ENCODE data around the gene ABCA6.

ABCA6 gene

DNA sequence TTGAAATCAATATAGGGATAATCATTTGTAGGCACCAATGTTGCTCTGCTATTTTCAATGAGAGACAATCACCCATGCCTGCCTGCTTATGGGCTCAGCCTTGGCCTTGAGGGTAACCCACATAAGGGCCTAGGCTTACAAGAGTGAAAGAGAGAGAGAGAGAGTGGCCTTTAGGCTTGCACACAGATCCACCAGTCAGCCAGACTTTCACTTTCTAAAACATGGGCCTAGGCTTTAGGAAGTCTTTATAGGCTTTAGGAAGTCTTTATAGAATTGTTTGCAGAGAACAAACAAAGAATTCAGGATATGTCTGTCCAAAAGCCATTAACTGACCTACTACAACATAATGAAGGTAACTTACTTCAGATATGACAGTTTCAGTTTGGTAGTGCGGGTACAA lies 84.4 kb downstream of the ABCA6 start:
- H3K27me3 Mint-ChIP-seq = no peaks in the 10 kb centered on the region
- H3K4me3 Mint-ChIP-seq = no peak overlapping the region
- no peaks in the 10 kb centered on the region for H3K4me1 Mint-ChIP-seq (ENCODE audit: low read depth)
- H3K9me3 Mint-ChIP-seq = peaks cover 15% of the 10 kb centered on the region
- DNase-seq = no peak
- H3K27ac Mint-ChIP-seq = no peak overlapping the region
- no peaks in the 10 kb centered on the region for H3K36me3 Mint-ChIP-seq (ENCODE audit: low read depth)

DNA sequence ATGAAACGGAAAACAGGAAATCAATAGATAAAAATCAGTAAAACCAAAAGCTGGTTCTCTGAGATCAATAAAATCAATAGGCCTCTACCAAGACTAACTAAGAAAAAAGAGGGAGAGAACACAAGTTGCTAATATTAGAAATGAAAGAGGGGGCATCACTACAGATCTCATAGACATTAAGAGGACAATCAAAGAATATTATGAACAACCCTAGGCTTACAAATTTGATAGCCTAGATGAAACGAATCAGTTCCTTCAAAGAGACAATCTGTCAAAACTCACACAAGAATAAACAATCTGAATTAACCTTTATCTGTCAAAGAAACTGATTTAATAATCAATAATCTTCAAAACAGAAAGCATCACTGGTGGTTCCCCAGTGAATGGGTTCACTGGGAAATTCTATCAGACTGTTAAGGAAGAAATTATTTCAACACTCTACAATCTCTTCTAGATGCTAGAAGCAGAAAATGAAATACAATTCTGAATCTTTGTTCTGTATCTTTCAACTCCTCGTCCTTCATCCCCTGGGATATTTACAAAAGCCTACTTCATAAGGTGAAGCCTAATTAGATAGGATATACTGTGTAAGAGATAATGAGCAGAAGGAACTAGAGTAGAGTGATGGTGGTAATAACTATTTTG lies 85.4 kb downstream of the ABCA6 start:
- Mint-ChIP-seq H3K36me3 (ENCODE audit: low read depth) (no peaks in the 10 kb centered on the region), H3K27ac (no peak overlapping the region), H3K9me3 (peaks cover 15% of the 10 kb centered on the region), H3K4me3 (no peak overlapping the region), H3K27me3 (no peaks in the 10 kb centered on the region), H3K4me1 (ENCODE audit: low read depth) (no peaks in the 10 kb centered on the region)
- DNase-seq = no peak

DNA sequence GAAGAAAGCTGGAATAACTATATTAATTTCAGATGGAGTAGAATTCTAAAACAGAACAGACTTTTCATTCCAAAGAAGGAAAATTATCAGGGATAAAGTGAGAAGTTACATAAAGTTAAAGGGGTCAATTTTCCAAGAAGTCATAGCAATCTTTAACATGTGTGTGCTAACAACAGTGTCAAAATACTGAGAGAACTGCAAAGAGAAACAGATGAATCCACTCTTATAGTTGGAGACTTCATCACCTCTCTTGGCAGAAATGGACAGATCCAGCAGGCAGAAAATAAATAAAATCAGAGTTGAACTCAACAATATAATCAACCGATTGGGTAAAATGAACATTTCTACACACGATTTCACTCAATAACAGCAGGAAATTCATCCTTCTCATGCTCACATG lies 86.4 kb downstream of the ABCA6 start:
- no peak for DNase-seq
- Mint-ChIP-seq H3K36me3 (ENCODE audit: low read depth) (no peaks in the 10 kb centered on the region), H3K4me3 (no peak overlapping the region), H3K9me3 (peaks cover 15% of the 10 kb centered on the region), H3K27me3 (no peaks in the 10 kb centered on the region), H3K4me1 (ENCODE audit: low read depth) (no peaks in the 10 kb centered on the region), H3K27ac (no peak overlapping the region)

DNA sequence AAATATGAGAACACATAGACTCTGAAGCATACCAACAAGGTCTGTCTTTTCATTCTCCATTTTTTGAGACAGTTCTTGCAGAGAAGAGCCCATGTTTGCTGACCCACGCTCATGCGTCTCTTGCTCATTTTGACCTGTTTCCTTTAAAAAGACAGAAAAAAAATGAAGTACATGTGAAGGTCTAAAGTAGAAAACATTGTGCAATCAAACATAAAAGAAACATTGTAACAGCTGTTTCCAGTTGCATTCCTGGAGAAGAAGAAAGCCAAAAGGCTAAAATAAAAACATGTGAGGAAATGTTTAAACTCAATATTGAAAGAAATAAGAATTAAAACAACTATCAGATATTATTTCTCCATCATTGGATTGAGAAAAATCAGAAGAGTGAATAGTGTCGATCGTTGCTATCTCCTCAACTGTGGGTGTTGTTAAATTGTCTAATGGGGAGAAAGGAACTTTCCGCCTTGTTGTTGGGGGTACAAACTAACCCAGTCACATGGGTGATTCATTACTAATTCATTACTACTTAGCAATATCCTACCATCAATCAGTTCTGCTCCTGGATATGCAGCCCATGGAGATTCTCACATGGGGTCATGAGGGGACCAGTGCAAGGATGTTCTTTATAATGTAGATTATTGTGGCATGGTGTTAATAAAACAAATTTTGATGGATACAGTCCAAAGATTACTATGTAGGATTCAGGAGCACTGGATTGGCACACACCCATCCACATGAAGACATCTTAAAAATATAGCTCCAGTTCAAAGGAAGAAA lies 90.5 kb downstream of the ABCA6 start:
- H3K27ac Mint-ChIP-seq = no peak overlapping the region
- no peaks in the 10 kb centered on the region for H3K36me3 Mint-ChIP-seq (ENCODE audit: low read depth)
- peaks cover 11% of the 10 kb centered on the region for H3K9me3 Mint-ChIP-seq
- peaks cover 22% of the 10 kb centered on the region for H3K4me1 Mint-ChIP-seq (ENCODE audit: low read depth)
- H3K4me3 Mint-ChIP-seq = no peak overlapping the region
- no peak for DNase-seq
- no peaks in the 10 kb centered on the region for H3K27me3 Mint-ChIP-seq

DNA sequence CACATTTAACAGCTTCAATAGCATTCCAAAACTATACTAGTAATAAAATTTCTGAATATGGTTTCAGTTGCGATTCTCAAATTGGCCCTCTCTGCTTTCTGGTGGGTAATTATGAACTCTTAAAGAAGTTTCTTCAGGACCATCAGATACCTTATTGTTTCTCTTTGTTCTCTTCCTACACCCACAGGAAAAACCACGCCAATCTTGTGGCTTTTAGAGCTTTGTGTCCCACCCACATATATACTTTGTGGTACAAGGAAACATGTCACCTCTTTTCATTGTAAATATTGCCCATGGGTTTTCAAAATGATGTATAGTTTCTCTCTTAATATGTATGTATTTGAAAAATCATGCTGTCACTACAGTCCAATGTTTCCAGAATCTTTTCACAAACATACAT lies 93.1 kb downstream of the ABCA6 start:
- no peaks in the 10 kb centered on the region for H3K36me3 Mint-ChIP-seq (ENCODE audit: low read depth)
- no peak for DNase-seq
- peaks cover 3% of the 10 kb centered on the region for H3K9me3 Mint-ChIP-seq
- H3K27me3 Mint-ChIP-seq = no peaks in the 10 kb centered on the region
- H3K4me3 Mint-ChIP-seq = no peak overlapping the region
- peaks cover 22% of the 10 kb centered on the region for H3K4me1 Mint-ChIP-seq (ENCODE audit: low read depth)
- no peak overlapping the region for H3K27ac Mint-ChIP-seq

DNA sequence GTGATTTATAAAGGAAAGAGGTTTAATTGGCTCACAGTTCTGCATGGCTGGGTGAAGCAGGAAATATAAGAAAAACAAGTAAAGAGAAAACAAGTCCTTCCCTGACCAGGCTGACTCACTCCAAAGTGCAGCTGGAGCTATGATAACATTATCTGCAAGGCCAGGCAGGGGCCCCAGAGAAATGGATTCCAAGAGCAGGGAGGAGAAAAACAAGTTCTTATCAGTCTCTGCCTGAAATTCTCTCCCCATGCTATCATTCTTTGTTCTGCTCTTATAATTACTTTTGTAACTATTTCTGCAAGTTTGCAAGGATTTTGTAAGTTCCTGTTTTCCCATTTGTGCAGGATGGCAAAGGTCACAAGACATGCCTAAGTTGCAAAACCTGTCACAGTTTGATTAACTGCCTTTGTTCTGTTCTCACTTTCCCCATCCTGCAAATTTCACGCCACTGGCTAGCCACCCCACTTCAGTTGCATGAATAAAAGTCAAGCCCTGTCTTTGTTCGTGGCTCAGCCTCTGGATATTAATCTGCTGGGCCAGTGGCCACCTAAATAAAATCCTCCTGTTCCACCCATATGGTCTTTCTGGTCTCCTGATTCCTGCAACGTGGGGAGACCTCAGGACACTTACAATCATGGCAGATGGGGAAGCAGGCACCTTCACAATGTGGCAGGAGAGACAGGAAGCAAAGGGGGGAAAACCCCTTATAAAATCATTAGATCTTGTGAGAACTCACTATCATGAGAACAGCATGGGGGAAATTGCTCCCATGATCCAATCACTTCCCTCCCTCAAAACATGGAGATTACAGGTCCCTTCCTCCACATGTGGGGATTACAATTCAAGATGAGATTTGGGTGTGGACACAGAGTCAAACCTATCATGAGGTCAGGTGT lies 94.1 kb downstream of the ABCA6 start:
- no peak for DNase-seq
- no peaks in the 10 kb centered on the region for H3K27me3 Mint-ChIP-seq
- no peak overlapping the region for H3K27ac Mint-ChIP-seq
- no peak overlapping the region for H3K4me3 Mint-ChIP-seq
- no peaks in the 10 kb centered on the region for H3K36me3 Mint-ChIP-seq (ENCODE audit: low read depth)
- H3K4me1 Mint-ChIP-seq (ENCODE audit: low read depth) = peaks cover 22% of the 10 kb centered on the region
- H3K9me3 Mint-ChIP-seq = no peaks in the 10 kb centered on the region

DNA sequence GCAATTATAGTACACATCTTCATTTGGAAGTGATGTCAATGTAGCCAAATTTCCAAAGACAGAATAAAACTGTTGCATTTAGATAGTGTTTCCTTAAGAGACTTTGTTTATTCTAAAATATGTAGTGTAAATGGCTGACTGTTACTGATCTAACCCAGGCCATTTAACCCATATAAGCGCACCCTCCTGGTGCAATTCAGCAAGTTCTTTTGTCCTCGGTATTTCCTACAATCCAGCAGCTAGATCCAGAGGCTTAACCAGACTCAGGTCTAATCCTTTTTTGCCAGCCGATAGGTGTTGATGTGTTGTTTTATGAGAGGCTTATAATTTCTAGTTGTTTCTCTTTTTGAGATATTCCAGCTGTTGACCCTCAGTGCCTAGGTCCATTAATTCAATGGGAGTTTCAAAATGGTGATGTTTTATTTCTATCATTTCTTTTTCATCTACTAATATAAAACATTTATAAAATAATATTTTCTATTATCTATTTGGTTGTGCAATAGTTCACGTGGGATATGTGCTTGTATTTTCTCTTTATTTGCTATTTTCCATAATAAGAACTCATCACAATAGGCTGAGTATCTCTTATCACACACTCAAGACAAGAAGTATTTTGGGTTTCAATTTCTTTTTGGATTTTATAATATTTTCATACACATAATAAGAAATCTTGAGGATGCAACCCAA lies 95.4 kb downstream of the ABCA6 start:
- H3K36me3 Mint-ChIP-seq (ENCODE audit: low read depth) = no peaks in the 10 kb centered on the region

DNA sequence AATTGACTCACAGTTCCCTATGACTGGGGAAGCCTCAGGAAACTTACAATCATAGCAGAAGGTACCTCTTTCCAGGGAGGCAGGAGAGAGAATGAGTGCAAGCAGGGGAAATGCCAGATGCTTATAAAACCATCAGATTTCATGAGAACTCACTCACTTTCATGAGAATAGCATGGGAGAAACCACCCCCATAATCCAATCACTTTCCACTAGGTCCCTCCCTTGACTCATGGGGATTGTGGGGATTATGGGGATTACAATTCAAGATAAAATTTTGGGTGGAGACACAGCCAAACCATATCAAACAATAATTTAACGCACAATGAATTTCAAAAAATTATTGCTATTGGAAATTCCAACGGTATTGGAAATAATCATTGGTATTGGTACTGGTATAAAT lies 96.0 kb downstream of the ABCA6 start:
- Mint-ChIP-seq H3K27me3 (no peaks in the 10 kb centered on the region), H3K27ac (no peak overlapping the region), H3K9me3 (no peaks in the 10 kb centered on the region), H3K36me3 (ENCODE audit: low read depth) (no peaks in the 10 kb centered on the region), H3K4me3 (no peak overlapping the region), H3K4me1 (ENCODE audit: low read depth) (peaks cover 22% of the 10 kb centered on the region)
- no peak for DNase-seq

More for the DNA sequence above, 95.4 kb downstream of the ABCA6 start:
- Mint-ChIP-seq H3K9me3 (no peaks in the 10 kb centered on the region), H3K4me1 (ENCODE audit: low read depth) (peaks cover 22% of the 10 kb centered on the region), H3K4me3 (no peak overlapping the region), H3K27ac (no peak overlapping the region), H3K27me3 (no peaks in the 10 kb centered on the region)
- no peak for DNase-seq

DNA sequence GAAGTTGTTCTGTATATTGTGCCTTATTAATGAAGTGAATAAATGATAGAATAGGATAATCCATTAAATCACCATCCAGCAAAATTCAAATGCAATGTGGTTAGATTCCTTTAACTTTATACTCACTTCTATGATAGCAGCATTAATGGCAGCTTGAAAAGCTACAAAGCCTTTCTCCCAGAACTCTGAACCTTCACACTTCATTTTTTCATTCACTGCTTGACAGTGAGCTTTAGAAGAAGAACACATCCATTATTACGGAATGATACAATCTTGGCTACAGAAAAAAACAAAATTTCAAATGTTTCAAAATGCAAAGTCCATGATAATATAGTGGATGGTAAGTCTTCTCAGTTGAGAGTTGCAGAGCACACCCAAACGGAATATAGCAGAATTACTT lies 97.3 kb downstream of the ABCA6 start:
- Mint-ChIP-seq H3K9me3 (no peaks in the 10 kb centered on the region), H3K4me3 (no peak overlapping the region), H3K36me3 (ENCODE audit: low read depth) (no peaks in the 10 kb centered on the region), H3K4me1 (ENCODE audit: low read depth) (peaks cover 22% of the 10 kb centered on the region), H3K27ac (no peak overlapping the region), H3K27me3 (no peaks in the 10 kb centered on the region)
- no peak for DNase-seq

DNA sequence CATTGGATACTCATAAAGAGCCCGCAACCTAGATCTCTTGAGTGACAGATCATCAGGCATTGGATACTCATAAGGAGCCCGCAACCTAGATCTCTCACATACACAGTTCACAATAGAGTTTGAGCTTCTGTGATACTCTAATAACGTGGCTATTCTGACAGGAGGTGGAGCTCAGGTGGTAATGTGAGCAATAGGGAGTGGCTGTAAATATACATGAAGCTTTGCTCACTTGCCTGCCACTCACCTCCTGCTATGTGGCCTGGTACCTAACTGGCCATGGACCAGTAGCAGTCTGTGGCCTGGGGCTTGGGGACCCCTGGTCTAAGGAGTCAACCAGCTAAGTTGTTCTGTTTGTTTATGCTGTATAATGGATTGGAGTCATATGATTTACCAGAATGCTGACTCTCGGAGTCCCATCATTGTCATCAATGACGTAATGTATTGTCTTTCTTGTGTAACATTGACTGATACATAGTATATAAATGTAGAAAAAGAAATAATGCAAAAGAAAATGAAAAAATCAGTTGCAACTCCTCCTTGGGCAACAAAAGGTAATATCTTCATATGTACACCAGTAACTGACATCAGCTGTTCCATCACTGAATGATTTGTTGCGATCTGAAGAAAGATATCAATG lies 98.5 kb downstream of the ABCA6 start:
- Mint-ChIP-seq H3K36me3 (ENCODE audit: low read depth) (no peaks in the 10 kb centered on the region), H3K4me1 (ENCODE audit: low read depth) (peaks cover 11% of the 10 kb centered on the region), H3K9me3 (no peaks in the 10 kb centered on the region), H3K4me3 (no peak overlapping the region), H3K27ac (no peak overlapping the region), H3K27me3 (no peaks in the 10 kb centered on the region)
- DNase-seq = no peak

DNA sequence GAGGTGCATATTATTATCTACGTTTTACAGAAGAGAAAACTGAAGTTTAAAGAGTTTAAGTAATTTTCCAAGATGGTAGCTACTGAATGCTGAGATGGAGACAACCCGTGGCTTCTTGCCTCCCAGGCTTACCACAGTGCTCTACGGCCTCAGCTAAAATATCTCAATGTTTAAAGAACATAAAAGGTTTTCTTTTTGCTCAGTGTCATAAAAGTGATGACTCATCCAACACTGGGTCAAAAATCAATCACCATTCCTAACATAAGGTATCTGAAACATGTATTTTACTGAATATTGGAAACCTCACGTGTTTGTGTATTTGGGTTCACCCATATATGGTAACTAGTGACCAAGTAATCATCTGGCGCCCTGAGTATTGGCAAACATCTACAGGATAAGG lies 99.4 kb downstream of the ABCA6 start:
- peaks cover 2% of the 10 kb centered on the region for H3K4me1 Mint-ChIP-seq (ENCODE audit: low read depth)
- H3K36me3 Mint-ChIP-seq (ENCODE audit: low read depth) = no peaks in the 10 kb centered on the region
- H3K27ac Mint-ChIP-seq = no peak overlapping the region
- peaks cover 4% of the 10 kb centered on the region for H3K9me3 Mint-ChIP-seq
- no peaks in the 10 kb centered on the region for H3K27me3 Mint-ChIP-seq
- no peak overlapping the region for H3K4me3 Mint-ChIP-seq
- no peak for DNase-seq

DNA sequence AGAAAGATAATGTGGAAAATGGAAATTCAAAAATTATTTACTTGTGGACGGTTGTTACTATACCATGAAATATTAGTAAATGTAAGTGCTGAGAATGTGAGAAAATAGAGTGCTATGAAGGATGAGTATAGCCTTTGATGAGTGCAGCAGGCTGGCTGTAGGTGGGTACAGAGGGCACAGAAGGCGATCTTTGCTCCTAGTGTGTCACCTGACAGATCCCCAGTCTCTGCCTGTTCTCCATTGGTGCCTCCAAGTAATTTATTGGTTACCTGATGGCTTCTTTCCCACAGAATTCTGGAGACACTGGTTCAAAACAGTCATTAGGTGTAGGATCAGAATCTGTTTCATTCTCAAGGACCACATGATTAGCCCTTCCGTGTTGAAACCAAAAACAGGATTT lies 109.9 kb downstream of the ABCA6 start:
- H3K27ac Mint-ChIP-seq = no peak overlapping the region
- no peak for DNase-seq
- no peaks in the 10 kb centered on the region for H3K4me1 Mint-ChIP-seq (ENCODE audit: low read depth)
- H3K36me3 Mint-ChIP-seq (ENCODE audit: low read depth) = no peaks in the 10 kb centered on the region
- H3K27me3 Mint-ChIP-seq = peaks cover 7% of the 10 kb centered on the region
- H3K9me3 Mint-ChIP-seq = no peaks in the 10 kb centered on the region
- no peak overlapping the region for H3K4me3 Mint-ChIP-seq

DNA sequence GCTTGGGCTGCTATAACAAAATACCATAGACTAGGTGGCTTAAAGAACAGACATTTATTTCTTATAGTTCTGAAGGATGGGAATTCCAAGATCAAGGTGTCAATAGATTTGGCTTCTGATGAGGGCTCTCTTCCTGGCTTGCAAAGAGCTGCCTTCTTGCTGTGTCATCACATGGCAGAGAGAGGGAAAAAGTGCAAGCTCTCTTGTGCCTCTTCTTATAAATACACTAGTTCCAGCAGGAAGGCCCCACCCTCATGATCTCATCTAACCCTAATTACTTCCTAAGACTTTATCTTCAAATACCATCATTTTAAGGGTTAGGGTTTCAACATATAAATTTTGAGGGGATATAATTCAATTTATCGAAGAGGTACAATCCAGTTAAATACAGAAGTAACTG lies 111.5 kb downstream of the ABCA6 start:
- Mint-ChIP-seq H3K4me1 (ENCODE audit: low read depth) (no peaks in the 10 kb centered on the region), H3K27ac (no peak overlapping the region), H3K36me3 (ENCODE audit: low read depth) (no peaks in the 10 kb centered on the region), H3K4me3 (no peak overlapping the region), H3K9me3 (no peaks in the 10 kb centered on the region), H3K27me3 (peaks cover 7% of the 10 kb centered on the region)
- no peak for DNase-seq
